ENCODE results near the gene AADACL4.

The AADACL4 gene

DNA sequence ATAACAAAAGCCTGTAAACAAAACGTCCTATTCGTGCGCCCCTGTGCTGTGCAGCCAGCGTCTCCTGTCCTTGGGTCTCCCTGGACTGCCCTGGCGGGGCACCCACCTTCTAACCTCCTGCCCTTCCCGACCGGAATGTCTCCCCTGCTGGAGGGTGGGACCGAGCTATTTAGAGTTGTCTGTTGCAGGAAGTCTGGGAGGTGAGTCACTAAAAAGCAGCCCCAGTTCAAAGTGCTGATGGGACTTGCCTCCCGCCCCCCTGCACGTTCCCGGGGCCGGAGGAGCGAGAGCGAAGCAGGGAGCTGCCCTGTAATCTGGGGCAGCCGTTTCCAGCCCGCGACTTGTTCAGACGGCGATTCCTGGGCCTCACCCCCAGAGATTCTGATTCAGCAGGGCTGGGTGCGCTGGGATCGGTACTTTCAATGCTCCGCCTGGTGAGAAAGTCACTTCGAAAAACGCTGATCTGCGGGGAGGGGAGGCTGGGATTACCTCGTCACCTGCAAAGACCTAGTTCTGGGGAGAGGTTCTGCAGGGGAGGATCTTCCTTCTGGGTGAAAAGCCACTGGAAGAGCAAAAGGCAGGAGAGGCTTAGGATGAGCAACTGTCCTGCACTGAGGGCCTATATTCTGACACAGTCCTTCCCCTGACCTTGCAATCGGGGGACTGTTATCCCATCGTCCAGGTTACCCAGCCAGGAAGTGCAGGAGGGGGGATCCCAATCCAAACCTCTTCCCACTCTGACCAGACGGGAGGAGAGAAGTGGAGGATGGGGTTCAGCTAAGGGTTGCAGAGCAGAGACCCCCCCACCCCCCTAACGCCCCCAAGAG is 24.7 kb upstream of the AADACL4 start:
- CTCF ChIA-PET, result interaction anchor here (0.5 to 1.1 kb wide), 14 partner anchors 8 to 446 kb away, joined by 3 to 7 read pairs (median 3); no protein-coding TSS in a partner anchor
- TF ChIP-seq, protein P1, sequence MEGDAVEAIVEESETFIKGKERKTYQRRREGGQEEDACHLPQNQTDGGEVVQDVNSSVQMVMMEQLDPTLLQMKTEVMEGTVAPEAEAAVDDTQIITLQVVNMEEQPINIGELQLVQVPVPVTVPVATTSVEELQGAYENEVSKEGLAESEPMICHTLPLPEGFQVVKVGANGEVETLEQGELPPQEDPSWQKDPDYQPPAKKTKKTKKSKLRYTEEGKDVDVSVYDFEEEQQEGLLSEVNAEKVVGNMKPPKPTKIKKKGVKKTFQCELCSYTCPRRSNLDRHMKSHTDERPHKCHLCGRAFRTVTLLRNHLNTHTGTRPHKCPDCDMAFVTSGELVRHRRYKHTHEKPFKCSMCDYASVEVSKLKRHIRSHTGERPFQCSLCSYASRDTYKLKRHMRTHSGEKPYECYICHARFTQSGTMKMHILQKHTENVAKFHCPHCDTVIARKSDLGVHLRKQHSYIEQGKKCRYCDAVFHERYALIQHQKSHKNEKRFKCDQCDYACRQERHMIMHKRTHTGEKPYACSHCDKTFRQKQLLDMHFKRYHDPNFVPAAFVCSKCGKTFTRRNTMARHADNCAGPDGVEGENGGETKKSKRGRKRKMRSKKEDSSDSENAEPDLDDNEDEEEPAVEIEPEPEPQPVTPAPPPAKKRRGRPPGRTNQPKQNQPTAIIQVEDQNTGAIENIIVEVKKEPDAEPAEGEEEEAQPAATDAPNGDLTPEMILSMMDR (conservative IDR thresholded peaks at IDR 0.05; ENCODE audit: low read depth), result no peak
- peak overlapping the region; percentile 99 for H3K27ac ChIP-seq
- POLR2A ChIA-PET (ENCODE audit: low non-redundant PET), result interaction anchor here (0.6 kb wide), 1 partner anchor 220 kb away, joined by 3 read pairs; no protein-coding TSS in a partner anchor
- DNase-seq (ENCODE audit: low spot score), result peak; percentile 96

DNA sequence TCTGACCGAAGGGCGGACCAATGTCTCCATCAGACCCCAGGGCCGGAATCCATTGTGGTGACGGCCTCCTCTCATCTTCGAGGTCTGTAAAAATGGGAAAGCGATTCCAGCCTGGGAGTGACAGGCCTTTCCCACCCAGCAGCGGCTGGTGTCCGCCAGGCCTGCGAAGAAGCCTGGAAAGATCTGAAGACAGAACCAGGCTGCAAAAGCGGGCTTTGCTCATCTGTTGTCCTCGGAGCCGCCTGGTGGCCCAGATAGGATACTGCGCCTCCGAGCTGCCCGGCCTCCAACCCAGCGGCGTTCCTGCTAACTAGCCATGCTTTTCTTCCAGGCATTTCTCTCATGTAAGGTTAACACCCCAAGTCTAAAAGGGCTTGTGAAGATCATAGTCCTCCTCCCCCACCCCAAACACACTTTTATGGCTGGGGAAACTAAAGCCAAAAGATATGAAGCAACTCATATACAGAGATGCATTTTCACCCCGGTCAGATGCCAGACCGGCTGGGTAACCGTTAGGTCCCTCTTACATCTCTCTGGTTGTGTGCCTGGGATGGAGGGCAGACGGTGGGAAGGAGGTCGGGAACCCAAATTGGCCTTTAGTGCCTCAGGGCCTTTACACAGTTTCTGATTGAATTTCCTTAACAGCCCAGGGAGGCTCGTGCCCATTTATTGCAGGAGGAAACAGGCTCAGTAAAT is 23.9 kb upstream of the AADACL4 start:
- peak overlapping the region; percentile 99 for H3K27ac ChIP-seq
- DNase-seq (ENCODE audit: low spot score), result peak; percentile 82
- ChIA-PET POLR2A (ENCODE audit: low non-redundant PET) (no interaction called here), CTCF (interaction anchor here (0.6 to 1.1 kb wide), 14 partner anchors 9 to 398 kb away, joined by 3 to 7 read pairs (median 4); no protein-coding TSS in a partner anchor)
- TF ChIP-seq, protein P1 (conservative IDR thresholded peaks at IDR 0.05; ENCODE audit: low read depth), result peak; percentile 95

DNA sequence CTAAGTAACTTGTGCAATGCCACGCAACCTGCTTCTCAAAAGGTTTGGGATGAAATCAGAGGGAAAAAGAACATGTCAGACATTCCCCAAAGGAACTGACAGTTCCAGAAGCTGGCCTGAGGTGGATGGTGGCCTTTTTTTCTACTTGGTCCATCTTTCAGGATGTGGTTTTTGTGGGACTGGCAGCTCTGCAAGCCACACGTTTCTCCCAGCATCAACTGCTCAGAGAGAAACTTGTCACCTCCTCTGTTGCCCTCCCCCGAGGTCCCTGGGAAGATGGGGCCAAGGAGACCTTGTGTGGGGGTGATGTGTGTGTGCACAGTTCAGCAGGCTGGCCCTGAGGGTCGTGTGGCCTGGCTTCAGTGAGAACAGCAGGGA is 23.4 kb upstream of the AADACL4 start:
- DNase-seq (ENCODE audit: low spot score), result no peak
- ChIA-PET POLR2A (ENCODE audit: low non-redundant PET) (no interaction called here), CTCF (interaction anchor here (0.6 to 1.1 kb wide), 10 partner anchors 8 to 348 kb away, joined by 3 to 7 read pairs (median 4); no protein-coding TSS in a partner anchor)
- TF ChIP-seq, protein P1 (conservative IDR thresholded peaks at IDR 0.05; ENCODE audit: low read depth), result no peak
- no peak overlapping the region for H3K27ac ChIP-seq

- POLR2A ChIA-PET (ENCODE audit: low non-redundant PET), result no interaction called here
- TF ChIP-seq, protein P1 (conservative IDR thresholded peaks at IDR 0.05; ENCODE audit: low read depth), result no peak
- H3K27ac ChIP-seq, result no peak overlapping the region
- CTCF ChIA-PET, result interaction anchor here (0.6 to 1.1 kb wide), 3 partner anchors 30 to 143 kb away, joined by 3 to 6 read pairs (median 4); no protein-coding TSS in a partner anchor
- no peak for DNase-seq (ENCODE audit: low spot score)
These were observed 23.0 kb upstream of the AADACL4 start for GRCh38 chr1:12620931-12621330.

DNA sequence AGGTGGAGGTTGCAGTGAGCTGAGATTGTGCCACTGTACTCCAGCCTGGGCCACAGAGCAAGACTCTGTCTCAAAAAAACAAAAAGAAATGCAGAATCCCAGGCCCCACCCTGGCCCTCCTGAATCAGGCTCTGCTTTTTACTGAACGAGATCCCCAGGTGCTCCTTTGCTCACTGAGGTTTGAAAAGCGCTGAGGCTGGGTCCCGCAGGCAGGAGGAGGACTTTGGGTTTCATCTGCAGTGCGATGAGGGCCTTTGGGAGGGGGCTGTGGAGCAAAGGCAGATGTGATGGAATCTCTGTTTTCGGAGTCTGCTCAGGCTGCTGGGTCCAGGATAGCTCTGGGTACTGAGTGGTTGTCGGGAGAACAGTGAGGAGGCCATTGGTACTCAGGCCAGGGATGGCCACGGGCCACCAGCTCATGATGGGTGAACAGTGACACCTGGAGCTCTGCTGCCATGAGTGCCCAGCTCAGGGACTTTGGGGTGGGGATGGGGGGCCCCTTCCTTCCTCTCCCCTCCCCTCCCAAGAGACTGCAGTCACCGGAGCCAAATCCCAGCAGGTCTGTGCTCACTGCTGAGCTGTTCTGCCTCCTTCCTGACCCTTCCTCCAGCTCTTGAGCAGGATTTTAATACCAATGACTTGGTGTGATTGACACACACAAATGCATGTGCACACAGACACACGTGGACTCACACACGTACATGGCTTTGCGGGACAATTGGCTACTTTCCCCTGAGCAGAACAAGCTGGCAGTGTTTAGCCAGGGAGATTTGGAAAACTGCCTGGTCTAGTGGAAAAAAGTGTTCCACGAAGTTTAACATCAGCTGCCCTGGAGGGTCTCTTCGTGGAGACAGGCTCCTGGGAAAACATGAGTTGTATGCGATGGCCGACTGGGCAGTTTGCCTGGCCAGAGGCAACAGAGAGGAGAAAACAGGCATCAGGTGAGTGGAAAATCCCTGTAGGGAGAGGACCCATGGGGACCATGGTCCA is 22.2 kb upstream of the AADACL4 start:
- ChIA-PET CTCF (interaction anchor here (0.6 to 0.8 kb wide), 3 partner anchors 105 to 351 kb away, joined by 3 to 6 read pairs (median 4); no protein-coding TSS in a partner anchor), POLR2A (ENCODE audit: low non-redundant PET) (no interaction called here)
- TF ChIP-seq, protein P1 (conservative IDR thresholded peaks at IDR 0.05; ENCODE audit: low read depth), result no peak

More for the DNA sequence above, 22.2 kb upstream of the AADACL4 start:
- no peak for DNase-seq (ENCODE audit: low spot score)
- H3K27ac ChIP-seq, result no peak overlapping the region

Measured in RWPE1 (cell line).